Right atrium auricular region (tissue), 2 donors: ENCODE data around the gene FGFBP1. TPM values are rescaled to one million over a fixed set of nuclear protein-coding genes. Genes with fewer than 3 reads are reported as not detected.

Experiments used
- DNase-seq: peaks from one replicate; pipeline ENCODE4 v3.0.0-alpha.2; 2019; ENCODE audit warnings: low spot score
- H3K27ac ChIP-seq, 2 donors: fragments of 200-600 bp; sonication (generic); 1 replicate in 1 of 2; 2 replicates in 1 of 2; pipeline ENCODE4 v1.5.1; 2016 to 2019
- H3K27me3 ChIP-seq, 2 donors: fragments of 200-600 bp; sonication (generic); one replicate each; pipeline versions ENCODE4 v1.5.1 to v1.6.0; 2017 to 2019
- H3K36me3 ChIP-seq: fragments of 200-600 bp; sonication (generic); one replicate; pipeline ENCODE4 v1.5.1; 2016
- H3K4me1 ChIP-seq, 2 donors: fragments of 200-600 bp; sonication (generic); one replicate each; pipeline versions ENCODE4 v1.5.1 to v1.6.0; 2017 to 2019
- H3K4me3 ChIP-seq, 2 donors: fragments of 200-600 bp; sonication (generic); 1 replicate in 1 of 2; 2 replicates in 1 of 2; pipeline ENCODE4 v1.5.1; 2017 to 2019; ENCODE audit warnings: mild to moderate bottlenecking in 1 of 2, moderate library complexity in 1 of 2
- H3K9me3 ChIP-seq, 2 donors: fragments of 200-600 bp; sonication (generic); one replicate each; pipeline ENCODE4 v1.5.1; 2019
- CTCF ChIP-seq, 2 donors: fragments of 200-600 bp; sonication (generic); IDR thresholded peaks; one replicate each; pipeline ENCODE4 v1.5.1; 2019; ENCODE audit warnings: antibody characterized with exemption in 2 of 2
- total RNA-seq, 2 donors: library from RNA; depleted of rRNA; stranded (reverse); fragments of >200 nt; gene quantifications; one replicate each; pipeline ENCODE4 v1.1.0, GENCODE V29; 2016

FGFBP1 gene
- total RNA-seq, 2 donors from 2014 or later: 0.94 TPM; not detected in 1

GRCh38 chr4:15976456-15977447 lies 38.2 kb upstream of the FGFBP1 start:
- TF ChIP-seq CTCF (IDR thresholded peaks at IDR 0.05): peak in 1 of 2 donors; percentile 35
- Histone ChIP-seq H3K9me3 (no peaks in the 10 kb centered on the region), H3K4me3 (no peak overlapping the region), H3K4me1 (peaks cover 0 to 7% of the 10 kb centered on the region in 2 donors), H3K27ac (peak overlapping the region in 1 of 2 donors; percentile 62), H3K36me3 (no peaks in the 10 kb centered on the region), H3K27me3 (no peaks in the 10 kb centered on the region)
- DNase-seq: no peak

- H3K4me3 ChIP-seq: no peak overlapping the region
- no peak overlapping the region for H3K27ac ChIP-seq
- H3K27me3 ChIP-seq: no peaks in the 10 kb centered on the region
- no peaks in the 10 kb centered on the region for H3K9me3 ChIP-seq
- DNase-seq: no peak
- no peaks in the 10 kb centered on the region for H3K4me1 ChIP-seq
- H3K36me3 ChIP-seq: no peaks in the 10 kb centered on the region
- peak in 1 of 2 donors; percentile 20 for TF ChIP-seq CTCF (IDR thresholded peaks at IDR 0.05)
Observed at GRCh38 chr4:15971068-15971801, 32.7 kb upstream of the FGFBP1 start.

- TF ChIP-seq CTCF (IDR thresholded peaks at IDR 0.05): no peak
- no peak for DNase-seq
- H3K4me3 ChIP-seq: no peak overlapping the region
- no peak overlapping the region for H3K27ac ChIP-seq
- H3K9me3 ChIP-seq: no peaks in the 10 kb centered on the region
- no peaks in the 10 kb centered on the region for H3K27me3 ChIP-seq
- no peaks in the 10 kb centered on the region for H3K4me1 ChIP-seq
- no peaks in the 10 kb centered on the region for H3K36me3 ChIP-seq
Observed at GRCh38 chr4:15968551-15969300, 30.2 kb upstream of the FGFBP1 start.

- no peaks in the 10 kb centered on the region for H3K9me3 ChIP-seq
- no peak for TF ChIP-seq CTCF (IDR thresholded peaks at IDR 0.05)
Observed at GRCh38 chr4:15965325-15965724, 26.8 kb upstream of the FGFBP1 start.

GRCh38 chr4:15964159-15964558 lies 25.6 kb upstream of the FGFBP1 start:
- Histone ChIP-seq H3K9me3 (no peaks in the 10 kb centered on the region), H3K27ac (no peak overlapping the region)
- DNase-seq: no peak

More at GRCh38 chr4:15965325-15965724, 26.8 kb upstream of the FGFBP1 start:
- Histone ChIP-seq H3K4me3 (no peak overlapping the region), H3K36me3 (no peaks in the 10 kb centered on the region), H3K4me1 (no peaks in the 10 kb centered on the region), H3K27ac (no peak overlapping the region), H3K27me3 (no peaks in the 10 kb centered on the region)
- DNase-seq: no peak

More at GRCh38 chr4:15964159-15964558, 25.6 kb upstream of the FGFBP1 start:
- H3K4me1 ChIP-seq: no peaks in the 10 kb centered on the region
- no peaks in the 10 kb centered on the region for H3K36me3 ChIP-seq
- no peaks in the 10 kb centered on the region for H3K27me3 ChIP-seq
- no peak overlapping the region for H3K4me3 ChIP-seq
- TF ChIP-seq CTCF (IDR thresholded peaks at IDR 0.05): no peak
